ENCODE measurements around the gene TTBK1. TPM values are rescaled to one million over a fixed set of nuclear protein-coding genes. Genes with fewer than 3 reads are reported as not detected.

Gene TTBK1
- polyA plus RNA-seq, 1 of the 3 experiments (the other 2 are of a cell fraction): 0.94 TPM

DNA sequence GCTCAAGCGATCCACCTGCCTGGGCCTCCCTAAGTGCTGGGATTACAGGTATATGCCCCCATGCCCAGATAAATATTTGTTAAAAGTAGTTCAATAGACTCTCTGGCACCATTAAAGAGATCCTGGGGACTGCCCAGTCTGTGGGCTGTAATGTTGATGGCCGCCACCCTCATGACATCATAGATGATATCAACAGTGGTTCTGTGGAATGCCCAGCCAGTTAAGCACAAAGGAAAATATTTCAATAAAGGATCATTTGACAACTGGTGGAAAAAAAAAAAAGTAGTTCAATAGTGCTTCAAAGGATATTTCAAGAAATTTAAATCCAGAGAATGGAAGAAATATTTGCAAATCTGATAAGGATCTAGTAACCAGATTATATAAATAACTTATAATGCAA is 66.9 kb downstream of the TTBK1 start:
- no peak for DNase-seq
- TF ChIP-seq NRF1 (IDR thresholded peaks at IDR 0.05; ENCODE audit: low read depth, low read length) (no peak), POLR2AphosphoS5 (IDR thresholded peaks at IDR 0.05; ENCODE audit: low read depth, low read length) (no peak), ELF1 (IDR thresholded peaks at IDR 0.05) (no peak), TCF12 (IDR thresholded peaks at IDR 0.05) (no peak)
- TF ChIP-seq, protein P1, sequence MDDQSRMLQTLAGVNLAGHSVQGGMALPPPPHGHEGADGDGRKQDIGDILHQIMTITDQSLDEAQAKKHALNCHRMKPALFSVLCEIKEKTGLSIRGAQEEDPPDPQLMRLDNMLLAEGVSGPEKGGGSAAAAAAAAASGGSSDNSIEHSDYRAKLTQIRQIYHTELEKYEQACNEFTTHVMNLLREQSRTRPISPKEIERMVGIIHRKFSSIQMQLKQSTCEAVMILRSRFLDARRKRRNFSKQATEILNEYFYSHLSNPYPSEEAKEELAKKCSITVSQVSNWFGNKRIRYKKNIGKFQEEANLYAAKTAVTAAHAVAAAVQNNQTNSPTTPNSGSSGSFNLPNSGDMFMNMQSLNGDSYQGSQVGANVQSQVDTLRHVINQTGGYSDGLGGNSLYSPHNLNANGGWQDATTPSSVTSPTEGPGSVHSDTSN (IDR thresholded peaks at IDR 0.05): no peak
- TF ChIP-seq, protein P2, sequence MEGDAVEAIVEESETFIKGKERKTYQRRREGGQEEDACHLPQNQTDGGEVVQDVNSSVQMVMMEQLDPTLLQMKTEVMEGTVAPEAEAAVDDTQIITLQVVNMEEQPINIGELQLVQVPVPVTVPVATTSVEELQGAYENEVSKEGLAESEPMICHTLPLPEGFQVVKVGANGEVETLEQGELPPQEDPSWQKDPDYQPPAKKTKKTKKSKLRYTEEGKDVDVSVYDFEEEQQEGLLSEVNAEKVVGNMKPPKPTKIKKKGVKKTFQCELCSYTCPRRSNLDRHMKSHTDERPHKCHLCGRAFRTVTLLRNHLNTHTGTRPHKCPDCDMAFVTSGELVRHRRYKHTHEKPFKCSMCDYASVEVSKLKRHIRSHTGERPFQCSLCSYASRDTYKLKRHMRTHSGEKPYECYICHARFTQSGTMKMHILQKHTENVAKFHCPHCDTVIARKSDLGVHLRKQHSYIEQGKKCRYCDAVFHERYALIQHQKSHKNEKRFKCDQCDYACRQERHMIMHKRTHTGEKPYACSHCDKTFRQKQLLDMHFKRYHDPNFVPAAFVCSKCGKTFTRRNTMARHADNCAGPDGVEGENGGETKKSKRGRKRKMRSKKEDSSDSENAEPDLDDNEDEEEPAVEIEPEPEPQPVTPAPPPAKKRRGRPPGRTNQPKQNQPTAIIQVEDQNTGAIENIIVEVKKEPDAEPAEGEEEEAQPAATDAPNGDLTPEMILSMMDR (IDR thresholded peaks at IDR 0.05): no peak
- H3K27me3 ChIP-seq (ENCODE audit: insufficient read depth): no peaks in the 10 kb centered on the region
- no peak overlapping the region for H3K9ac ChIP-seq
- no peaks in the 10 kb centered on the region; a peak in 1 of 4 replicates for H3K4me1 ChIP-seq (ENCODE audit: control insufficient read depth in 1 of 2, insufficient read depth in 2 of 2, low read depth in 1 of 2, low read length in 1 of 2)
- no peaks in the 10 kb centered on the region for H3K36me3 ChIP-seq (replicated peaks in 1 of 2; ENCODE audit: control insufficient read depth in 1 of 2, insufficient read depth in 2 of 2, low read length in 1 of 2)
- ChIA-PET CTCF (interaction anchor here (1.1 kb wide), 1 partner anchor 81 kb away, joined by 3 read pairs; the partner anchor contains the start of gene DNPH1), POLR2A (no interaction called here)
- no peaks in the 10 kb centered on the region for H3K9me2 ChIP-seq
- no peaks in the 10 kb centered on the region for H3K79me2 ChIP-seq (ENCODE audit: insufficient read depth)
- H2AFZ ChIP-seq (ENCODE audit: low read depth): no peak overlapping the region
- no peak overlapping the region for H3K4me3 ChIP-seq (ENCODE audit: low read depth in 2 of 2, low read length in 1 of 2)
- H3K4me2 ChIP-seq: no peak overlapping the region
- H4K20me1 ChIP-seq (ENCODE audit: insufficient read depth): no peaks in the 10 kb centered on the region
- H3K27ac ChIP-seq (ENCODE audit: low read depth in 2 of 2, low read length in 1 of 2): no peak overlapping the region
- no peaks in the 10 kb centered on the region for H3F3A ChIP-seq (replicated peaks; ENCODE audit: insufficient read depth)
- no peaks in the 10 kb centered on the region for H3K9me3 ChIP-seq
- 75% methylated on average over 1 of the region's 2 CpGs for whole genome bisulfite sequencing (ENCODE audit: low lambda C conversion rate)

DNA sequence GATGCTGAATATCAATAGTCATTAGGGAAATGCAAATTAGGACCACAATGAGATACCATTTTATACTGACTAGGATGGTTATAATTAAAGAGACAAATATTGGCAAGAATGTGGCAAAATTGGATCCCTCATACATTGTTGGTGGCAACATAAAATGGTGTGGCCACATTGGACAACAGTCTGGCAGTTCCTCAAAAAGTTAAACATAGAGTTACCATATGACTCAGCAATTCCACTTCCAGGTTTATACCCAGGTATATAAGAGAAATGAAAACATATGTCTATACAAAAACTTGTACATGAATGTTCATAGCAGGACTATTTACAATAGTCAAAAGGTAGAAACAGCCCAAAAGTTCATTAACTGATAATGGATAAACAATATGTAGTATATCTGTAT is 67.3 kb downstream of the TTBK1 start:
- Histone ChIP-seq H3K4me1 (ENCODE audit: control insufficient read depth in 1 of 2, insufficient read depth in 2 of 2, low read depth in 1 of 2, low read length in 1 of 2) (no peaks in the 10 kb centered on the region; a peak in 1 of 4 replicates), H3K4me2 (no peak overlapping the region), H3K27ac (ENCODE audit: low read depth in 2 of 2, low read length in 1 of 2) (no peak overlapping the region), H3F3A (replicated peaks; ENCODE audit: insufficient read depth) (no peaks in the 10 kb centered on the region), H4K20me1 (ENCODE audit: insufficient read depth) (no peaks in the 10 kb centered on the region), H3K27me3 (ENCODE audit: insufficient read depth) (no peaks in the 10 kb centered on the region), H3K9ac (no peak overlapping the region), H3K79me2 (ENCODE audit: insufficient read depth) (no peaks in the 10 kb centered on the region), H3K36me3 (replicated peaks in 1 of 2; ENCODE audit: control insufficient read depth in 1 of 2, insufficient read depth in 2 of 2, low read length in 1 of 2) (no peaks in the 10 kb centered on the region), H3K4me3 (ENCODE audit: low read depth in 2 of 2, low read length in 1 of 2) (no peak overlapping the region), H2AFZ (ENCODE audit: low read depth) (no peak overlapping the region), H3K9me2 (no peaks in the 10 kb centered on the region), H3K9me3 (no peaks in the 10 kb centered on the region)
- no peak for DNase-seq
- TF ChIP-seq RAD21 (IDR thresholded peaks at IDR 0.05; ENCODE audit: low read length): no peak
- no peak for TF ChIP-seq TCF12 (IDR thresholded peaks at IDR 0.05)
- TF ChIP-seq YY1 (IDR thresholded peaks at IDR 0.05; ENCODE audit: low read depth): no peak
- TF ChIP-seq, protein P3, sequence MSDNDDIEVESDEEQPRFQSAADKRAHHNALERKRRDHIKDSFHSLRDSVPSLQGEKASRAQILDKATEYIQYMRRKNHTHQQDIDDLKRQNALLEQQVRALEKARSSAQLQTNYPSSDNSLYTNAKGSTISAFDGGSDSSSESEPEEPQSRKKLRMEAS (IDR thresholded peaks at IDR 0.05; ENCODE audit: low read depth): no peak
- no peak for TF ChIP-seq RXRA (IDR thresholded peaks at IDR 0.05; ENCODE audit: borderline replicate concordance, low read depth)
- no peak for TF ChIP-seq GATA2 (CRISPR knock-in tag; IDR thresholded peaks at IDR 0.05)
- no peak for TF ChIP-seq JUND (IDR thresholded peaks at IDR 0.05)
- TF ChIP-seq RCOR1 (IDR thresholded peaks at IDR 0.05; ENCODE audit: low read length): no peak
- no peak for TF ChIP-seq NFIC (IDR thresholded peaks at IDR 0.05; ENCODE audit: borderline replicate concordance)
- TF ChIP-seq FOXJ3 (CRISPR knock-in tag; IDR thresholded peaks at IDR 0.05): no peak
- CTCF ChIA-PET: no interaction called here
- POLR2A ChIA-PET: no interaction called here
